Right forelimb (tissue), 1 donor: ENCODE measurements around the gene SLC44A4.
"Not testable (repeated sequence)": the region's sequence is repeated elsewhere in the genome, so short reads cannot be mapped to it uniquely, and the experiment has no call there.

Experiments used
- DNase-seq: peaks from one replicate; pipeline ENCODE4 v3.0.0-alpha.2; 2018

SLC44A4 gene

GRCh38 chr6:31825553-31825952 lies 53.2 kb downstream of the SLC44A4 start:
- no peak for DNase-seq

DNA sequence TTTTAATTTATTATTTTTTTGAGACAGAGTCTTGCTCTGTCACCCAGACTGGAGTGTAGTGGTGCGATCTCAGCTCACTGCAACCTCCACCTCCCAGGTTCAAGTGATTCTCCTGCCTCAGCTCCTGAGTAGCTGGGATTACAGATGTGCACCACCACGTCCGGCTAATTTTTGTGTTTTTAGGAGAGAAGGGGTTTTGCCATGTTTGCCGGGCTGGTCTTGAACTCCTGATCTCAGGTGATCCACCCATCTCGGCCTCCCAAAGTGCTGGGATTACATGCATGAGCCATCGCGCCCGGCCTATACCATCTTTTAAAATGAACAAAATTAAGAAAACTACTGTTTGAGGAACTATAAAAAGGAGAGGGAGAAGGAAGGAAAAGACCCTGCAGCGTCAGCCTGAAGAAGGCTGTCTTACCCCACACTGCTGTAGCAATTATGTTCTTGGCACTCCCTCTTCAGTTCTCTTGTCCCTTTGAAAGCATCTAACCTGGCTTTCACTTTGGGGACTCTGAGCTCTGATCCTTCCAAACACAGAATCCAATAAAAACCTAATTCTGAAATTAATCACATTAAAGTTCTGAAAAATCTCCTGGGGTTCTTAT lies 55.1 kb downstream of the SLC44A4 start:
- DNase-seq: not testable (repeated sequence)

DNA sequence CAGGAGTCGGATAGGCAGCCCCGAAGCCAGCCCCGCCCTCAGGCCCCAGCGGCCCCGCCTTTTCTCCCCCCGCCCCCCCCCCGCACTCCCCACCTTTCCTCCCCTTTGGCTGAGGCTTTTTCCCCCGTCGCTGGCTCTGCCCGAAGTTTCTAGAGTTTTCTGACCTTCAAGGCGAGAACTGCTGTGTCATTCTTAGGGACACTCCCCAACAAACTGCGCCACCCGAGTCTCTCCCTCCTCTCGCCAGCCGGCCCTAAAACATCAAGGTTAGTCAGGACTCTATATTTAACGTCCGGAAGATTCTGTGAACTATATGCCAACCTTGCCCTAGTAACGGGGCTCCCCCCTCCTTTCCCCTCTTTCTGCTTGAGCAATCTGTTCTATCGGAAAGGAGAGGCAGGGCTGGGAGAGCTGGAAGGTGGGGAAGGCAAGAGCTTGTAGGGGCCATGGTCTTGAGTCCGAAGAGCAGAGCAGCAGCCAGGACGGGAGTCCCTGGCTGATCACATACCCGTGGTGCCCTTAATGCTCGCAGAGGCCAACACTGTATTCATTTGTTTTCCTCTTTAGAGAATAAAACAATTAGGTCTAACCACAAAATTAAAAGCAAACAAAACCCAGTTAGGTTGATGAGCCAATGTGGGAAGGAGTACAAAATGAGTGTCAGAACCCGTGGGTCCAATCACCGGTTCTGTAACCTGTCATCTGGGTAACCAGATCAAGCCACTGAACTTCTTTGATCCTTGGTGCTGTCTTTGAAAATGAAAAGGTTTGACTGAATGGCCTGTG lies 56.6 kb downstream of the SLC44A4 start:
- peak; percentile 86 for DNase-seq

DNA sequence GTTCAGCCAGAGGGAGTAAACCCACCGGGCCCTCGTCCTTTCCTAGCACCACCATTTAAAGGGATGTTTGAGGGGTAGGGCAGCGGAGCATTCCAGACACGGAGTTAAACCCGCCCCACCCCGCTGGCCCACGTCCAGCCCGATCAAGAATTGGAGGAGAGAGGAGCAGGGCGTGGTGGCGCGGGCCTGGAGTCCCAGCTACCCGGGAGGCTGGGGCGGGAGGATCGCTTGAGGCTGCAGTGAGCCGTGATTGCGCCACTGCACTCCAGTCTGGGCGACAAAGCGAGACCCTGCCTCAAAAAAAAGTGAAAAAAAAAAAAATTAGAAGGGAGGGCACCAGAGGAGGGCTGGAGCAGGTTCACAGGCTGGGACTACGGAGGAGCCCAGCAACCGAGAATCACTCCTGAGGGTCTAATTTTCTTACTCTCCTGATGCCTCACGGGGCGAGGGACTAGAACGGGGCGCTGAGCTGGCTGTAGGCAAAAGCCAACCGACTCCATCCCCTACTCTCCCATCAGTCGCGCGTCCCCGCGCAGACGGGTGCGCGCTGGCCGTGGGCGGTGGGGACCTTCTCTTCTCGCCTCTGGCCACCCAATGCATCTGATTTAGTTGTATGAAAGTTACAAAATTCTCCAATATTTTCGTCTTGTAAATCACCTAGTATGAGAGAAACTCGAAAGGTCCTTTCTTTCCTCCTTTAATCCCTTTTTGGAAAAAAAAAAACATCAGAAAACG lies 57.3 kb downstream of the SLC44A4 start:
- peak; percentile 80 for DNase-seq

DNA sequence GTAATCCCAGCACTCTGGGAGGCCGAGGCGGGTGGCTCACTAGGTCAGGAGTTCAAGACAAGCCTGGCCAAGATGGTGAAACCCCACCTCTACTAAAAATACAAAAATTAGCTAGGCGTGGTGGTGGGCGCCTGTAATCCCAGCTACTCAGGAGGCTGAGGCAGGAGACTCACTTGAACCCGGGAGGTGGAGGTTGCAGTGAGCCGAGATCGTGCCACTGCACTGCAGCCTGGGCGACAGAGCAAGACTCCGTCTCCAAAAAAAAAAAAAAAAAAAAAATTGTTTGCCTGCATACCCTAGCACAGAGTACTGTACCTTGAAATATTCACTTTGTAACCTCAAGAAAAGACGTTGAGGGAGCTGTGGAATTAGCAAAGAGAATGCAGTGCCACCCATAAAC lies 58.4 kb downstream of the SLC44A4 start:
- not testable (repeated sequence) for DNase-seq

DNA sequence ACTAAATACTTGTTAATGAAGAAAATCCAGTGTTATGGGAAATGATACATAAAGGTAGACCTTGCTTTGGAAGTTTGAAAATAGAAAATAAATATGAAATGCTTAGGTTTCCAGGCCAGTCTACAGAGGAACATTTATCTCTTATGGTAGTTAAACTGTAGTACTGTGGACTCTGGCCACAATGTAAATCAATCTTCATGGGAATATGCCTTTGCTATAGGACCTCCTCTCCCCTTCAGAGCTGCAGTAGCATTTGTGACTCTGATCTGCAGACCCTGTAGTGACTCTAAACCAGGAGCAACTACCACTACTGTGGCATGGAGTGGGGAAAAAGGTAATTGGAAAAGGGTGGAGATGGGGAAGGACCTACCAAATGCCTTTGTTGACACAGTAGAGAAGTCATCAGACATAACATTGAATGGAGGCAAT lies 58.9 kb downstream of the SLC44A4 start:
- DNase-seq: no peak

- DNase-seq: not testable (repeated sequence)
These were observed 60.8 kb downstream of the SLC44A4 start for GRCh38 chr6:31817929-31818511.

DNA sequence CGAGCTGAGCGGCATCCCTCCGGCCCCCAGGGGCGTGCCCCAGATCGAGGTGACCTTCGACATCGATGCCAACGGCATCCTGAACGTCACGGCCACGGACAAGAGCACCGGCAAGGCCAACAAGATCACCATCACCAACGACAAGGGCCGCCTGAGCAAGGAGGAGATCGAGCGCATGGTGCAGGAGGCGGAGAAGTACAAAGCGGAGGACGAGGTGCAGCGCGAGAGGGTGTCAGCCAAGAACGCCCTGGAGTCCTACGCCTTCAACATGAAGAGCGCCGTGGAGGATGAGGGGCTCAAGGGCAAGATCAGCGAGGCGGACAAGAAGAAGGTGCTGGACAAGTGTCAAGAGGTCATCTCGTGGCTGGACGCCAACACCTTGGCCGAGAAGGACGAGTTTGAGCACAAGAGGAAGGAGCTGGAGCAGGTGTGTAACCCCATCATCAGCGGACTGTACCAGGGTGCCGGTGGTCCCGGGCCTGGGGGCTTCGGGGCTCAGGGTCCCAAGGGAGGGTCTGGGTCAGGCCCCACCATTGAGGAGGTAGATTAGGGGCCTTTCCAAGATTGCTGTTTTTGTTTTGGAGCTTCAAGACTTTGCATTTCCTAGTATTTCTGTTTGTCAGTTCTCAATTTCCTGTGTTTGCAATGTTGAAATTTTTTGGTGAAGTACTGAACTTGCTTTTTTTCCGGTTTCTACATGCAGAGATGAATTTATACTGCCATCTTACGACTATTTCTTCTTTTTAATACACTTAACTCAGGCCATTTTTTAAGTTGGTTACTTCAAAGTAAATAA lies 61.5 kb downstream of the SLC44A4 start:
- not testable (repeated sequence) for DNase-seq

- peak; percentile 97 for DNase-seq
These were observed 63.6 kb downstream of the SLC44A4 start, which contains the start of the genes HSPA1A and HSPA1L for GRCh38 chr6:31815025-31815838. Gene HSPA1A, plus strand, starts transcription at chr6:31815543. Its CDS starts 214 bp downstream, at chr6:31815757. Gene HSPA1L, minus strand, starts transcription at chr6:31815283. Its CDS starts 3,311 bp downstream, at chr6:31811972.

DNA sequence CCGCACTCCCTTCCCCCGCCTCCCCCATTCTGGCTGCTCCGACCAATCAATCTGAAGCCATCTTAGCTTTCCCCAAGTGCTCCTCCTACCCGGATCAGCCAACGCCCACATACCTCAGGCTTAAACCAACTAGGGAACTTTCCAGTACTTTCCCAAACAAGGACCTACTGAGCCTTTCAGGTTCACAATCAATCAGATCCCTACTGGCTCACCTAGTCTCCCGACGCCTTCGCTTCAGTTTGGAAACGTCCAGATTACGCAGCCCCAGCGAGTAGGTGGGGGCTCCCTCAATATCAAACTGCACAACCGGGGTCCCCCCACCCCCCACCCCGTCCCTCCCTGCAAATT lies 64.1 kb downstream of the SLC44A4 start:
- DNase-seq: peak; percentile 95

GRCh38 chr6:31813465-31813849 lies 65.3 kb downstream of the SLC44A4 start:
- no peak for DNase-seq
